T-cell (primary cell): ENCODE results near the gene BCL2L1. TPM values are rescaled to one million over a fixed set of nuclear protein-coding genes. Genes with fewer than 3 reads are reported as not detected.

Experiments
- ATAC-seq, 4 experiments: fragments of 200-7000 bp in 3 of 4; fragments of 150-1000 bp in 1 of 4; cut with Tn5 transposase; replicated peaks in 1 of 4; 1 replicate in 3 of 4; 2 replicates in 1 of 4; pipeline ENCODE4 v1.10.0; 2021; ENCODE audit warnings: moderate library complexity in 3 of 4, mild to moderate bottlenecking in 2 of 4, moderate number of reproducible peaks in 1 of 4
- CTCF ChIA-PET, 2 donors: fragments of 300-600 bp; sonication (Branson Sonifier 250); formaldehyde crosslinking; loops; one replicate each; lab custom pipeline; 2022; ENCODE audit warnings: antibody characterized with exemption in 2 of 2; lab: Charles Lee
- POLR2A ChIA-PET, 2 donors: fragments of 300-600 bp; sonication (Branson Sonifier 250); formaldehyde crosslinking; loops; one replicate each; lab custom pipeline; 2022; ENCODE audit warnings: antibody characterized with exemption in 2 of 2; lab: Charles Lee
- DNase-seq, 35 experiments: peaks; one replicate each; pipeline versions ENCODE4 v3.0.0 to v3.0.0-alpha.2; 2013 to 2023
- H3K27ac ChIP-seq: one replicate; pipeline ENCODE4 v1.5.1; 2013; ENCODE audit warnings: low read length
- H3K27me3 ChIP-seq, 2 experiments: replicated peaks in 1 of 2; 1 replicate in 1 of 2; 2 replicates in 1 of 2; pipeline versions ENCODE4 v1.6.1 to v1.7.0; 2013; ENCODE audit warnings: low read length in 1 of 2, mixed read lengths in 1 of 2; ENCODE audit not compliant: control insufficient read depth in 2 of 2, insufficient read depth in 2 of 2; ENCODE audit errors: extremely low read depth in 1 of 2
- H3K36me3 ChIP-seq, 2 donors: 1 replicate in 1 of 2; 2 replicates in 1 of 2; pipeline versions ENCODE4 v1.6.1 to v1.7.0; 2013; ENCODE audit warnings: low read length in 1 of 2; ENCODE audit not compliant: control insufficient read depth in 2 of 2, insufficient read depth in 1 of 2; ENCODE audit errors: extremely low read depth in 1 of 2
- H3K4me1 ChIP-seq, 2 experiments: 1 replicate in 1 of 2; 2 replicates in 1 of 2; pipeline versions ENCODE4 v1.6.1 to v1.7.0; 2013; ENCODE audit warnings: low read length in 2 of 2, mixed read lengths in 1 of 2; ENCODE audit not compliant: insufficient read depth in 2 of 2, control insufficient read depth in 1 of 2; ENCODE audit errors: extremely low read depth in 1 of 2
- H3K4me3 ChIP-seq, 2 donors: 1 replicate in 1 of 2; 2 replicates in 1 of 2; pipeline versions ENCODE4 v1.5.1 to v1.7.0; 2013; ENCODE audit warnings: mild to moderate bottlenecking in 2 of 2, low read length in 1 of 2, moderate library complexity in 1 of 2; ENCODE audit not compliant: control insufficient read depth in 1 of 2; ENCODE audit errors: extremely low read depth in 1 of 2
- H3K9me3 ChIP-seq: 2 replicates; pipeline ENCODE4 v1.7.0; 2013
- H3K27ac Mint-ChIP-seq, 2 donors: one replicate each; pipeline ENCODE4 v1.8.0; 2020 to 2021; ENCODE audit warnings: mild to moderate bottlenecking in 2 of 2, mixed read lengths in 2 of 2
- H3K27me3 Mint-ChIP-seq, 2 donors: one replicate each; pipeline ENCODE4 v1.8.0; 2021 to 2022; ENCODE audit warnings: mixed read lengths in 2 of 2
- H3K36me3 Mint-ChIP-seq: one replicate; pipeline ENCODE4 v1.8.0; 2021; ENCODE audit warnings: mixed read lengths
- H3K4me1 Mint-ChIP-seq, 3 donors: one replicate each; pipeline ENCODE4 v1.8.0; 2020 to 2022; ENCODE audit warnings: mixed read lengths in 3 of 3, mild to moderate bottlenecking in 1 of 3
- H3K4me3 Mint-ChIP-seq, 3 donors: one replicate each; pipeline ENCODE4 v1.8.0; 2020 to 2022; ENCODE audit warnings: mild to moderate bottlenecking in 3 of 3, mixed read lengths in 3 of 3, moderate library complexity in 3 of 3
- H3K9me3 Mint-ChIP-seq, 3 donors: one replicate each; pipeline ENCODE4 v1.8.0; 2020 to 2022; ENCODE audit warnings: mixed read lengths in 3 of 3
- WGBS: methylation state at CpG from one replicate; pipeline ENCODE4 v1.1.5; 2013; ENCODE audit warnings: missing lambda C conversion rate; ENCODE audit not compliant: insufficient coverage; 5-methylcytosine and 5-hydroxymethylcytosine counted together
- total RNA-seq, 35 experiments: library from RNA in 6 of 35; stranded (reverse) in 6 of 35; fragments of 120-200 nt in 1 of 35; gene quantifications; one replicate each; pipeline versions ENCODE4 v1.2.1 to v1.2.4 and lab custom pipeline; 2013 to 2026

The BCL2L1 gene
- total RNA-seq, 5 donors from 2014 or later (not counting 1 experiment from before 2014, with no cell fraction given), result 26.6 to 33.8 (median 27.7) TPM

GRCh38 chr20:31698243-31698802 is 24.3 kb downstream of the BCL2L1 start:
- Mint-ChIP-seq H3K36me3 (peaks cover 15% of the 10 kb centered on the region), H3K9me3 (no peaks in the 10 kb centered on the region), H3K27ac (peak overlapping the region; percentile 86 to 87), H3K4me1 (peaks cover 52 to 62% (median 57%) of the 10 kb centered on the region in 3 donors), H3K27me3 (no peaks in the 10 kb centered on the region), H3K4me3 (no peak overlapping the region)
- no peaks in the 10 kb centered on the region for H3K27me3 ChIP-seq
- H3K27ac ChIP-seq, result no peak overlapping the region
- no peaks in the 10 kb centered on the region for H3K9me3 ChIP-seq
- peaks cover 0 to 16% of the 10 kb centered on the region in 2 donors for H3K36me3 ChIP-seq
- H3K4me1 ChIP-seq, result peaks cover 6 to 39% of the 10 kb centered on the region in 2 experiments
- CTCF ChIA-PET, result interaction anchor here (0.6 to 1.6 kb wide), 2 partner anchors 36 to 37 kb away, joined by 3 to 4 read pairs; no protein-coding TSS in a partner anchor
- DNase-seq (no peak), ATAC-seq (no peak)
- no peak overlapping the region for H3K4me3 ChIP-seq
- POLR2A ChIA-PET, result interaction anchor here in 1 of 2 donors (0.7 kb wide), 1 partner anchor 54 kb away, joined by 10 read pairs; no protein-coding TSS in a partner anchor
- 90% methylated on average over 4 of the region's 8 CpGs for WGBS

- H3K27me3 Mint-ChIP-seq, result no peaks in the 10 kb centered on the region
- 95% methylated on average over 6 of the region's 12 CpGs for WGBS
Observed at GRCh38 chr20:31695849-31696804, 26.5 kb downstream of the BCL2L1 start.

GRCh38 chr20:31694842-31695593 is 27.6 kb downstream of the BCL2L1 start:
- peaks cover 22% of the 10 kb centered on the region for H3K36me3 Mint-ChIP-seq
- Histone ChIP-seq H3K27me3 (no peaks in the 10 kb centered on the region), H3K36me3 (peaks cover 0 to 24% of the 10 kb centered on the region in 2 donors), H3K27ac (peak overlapping the region; percentile 30), H3K4me1 (peaks cover 12 to 54% of the 10 kb centered on the region in 2 experiments), H3K9me3 (no peaks in the 10 kb centered on the region), H3K4me3 (no peak overlapping the region)
- CTCF ChIA-PET, result no interaction called here
- POLR2A ChIA-PET, result no interaction called here
- 80% methylated on average over 4 of the region's 5 CpGs for WGBS
- ATAC-seq, result no peak
- no peaks in the 10 kb centered on the region for H3K9me3 Mint-ChIP-seq
- no peaks in the 10 kb centered on the region for H3K27me3 Mint-ChIP-seq
- no peak overlapping the region for H3K4me3 Mint-ChIP-seq
- peaks cover 45 to 64% (median 52%) of the 10 kb centered on the region in 3 donors for H3K4me1 Mint-ChIP-seq
- no peak for DNase-seq
- H3K27ac Mint-ChIP-seq, result peak overlapping the region; percentile 73 to 79

More at GRCh38 chr20:31695849-31696804, 26.5 kb downstream of the BCL2L1 start:
- Mint-ChIP-seq H3K4me3 (no peak overlapping the region), H3K4me1 (peaks cover 54 to 66% (median 57%) of the 10 kb centered on the region in 3 donors), H3K9me3 (no peaks in the 10 kb centered on the region), H3K36me3 (peaks cover 18% of the 10 kb centered on the region), H3K27ac (peak overlapping the region; percentile 64 to 73)
- H3K27ac ChIP-seq, result no peak overlapping the region
- peaks cover 0 to 22% of the 10 kb centered on the region in 2 donors for H3K36me3 ChIP-seq
- ATAC-seq (no peak), DNase-seq (no peak)
- peaks cover 12 to 51% of the 10 kb centered on the region in 2 experiments for H3K4me1 ChIP-seq
- no peaks in the 10 kb centered on the region for H3K27me3 ChIP-seq
- no peaks in the 10 kb centered on the region for H3K9me3 ChIP-seq
- CTCF ChIA-PET, result interaction anchor here in 1 of 2 donors (0.8 to 1.1 kb wide), 2 partner anchors 14 to 27 kb away, joined by 3 read pairs; no protein-coding TSS in a partner anchor
- POLR2A ChIA-PET, result interaction anchor here in 1 of 2 donors (0.5 kb wide), 1 partner anchor 9 kb away, joined by 9 read pairs; no protein-coding TSS in a partner anchor
- no peak overlapping the region for H3K4me3 ChIP-seq

- Mint-ChIP-seq H3K36me3 (peaks cover 22% of the 10 kb centered on the region), H3K27ac (peak overlapping the region; percentile 73 to 79), H3K9me3 (no peaks in the 10 kb centered on the region), H3K4me1 (peaks cover 38 to 59% (median 43%) of the 10 kb centered on the region in 3 donors), H3K4me3 (no peak overlapping the region), H3K27me3 (no peaks in the 10 kb centered on the region)
- Histone ChIP-seq H3K4me3 (no peak overlapping the region), H3K27me3 (no peaks in the 10 kb centered on the region), H3K9me3 (no peaks in the 10 kb centered on the region), H3K4me1 (peaks cover 12 to 48% of the 10 kb centered on the region in 2 experiments), H3K27ac (peak overlapping the region; percentile 30), H3K36me3 (peaks cover 4 to 22% of the 10 kb centered on the region in 2 donors)
- ATAC-seq (no peak), DNase-seq (no peak)
- POLR2A ChIA-PET, result no interaction called here
- CTCF ChIA-PET, result interaction anchor here in 1 of 2 donors (1.2 to 1.8 kb wide), 3 partner anchors 12 to 33 kb away, joined by 4 to 6 read pairs (median 5); no protein-coding TSS in a partner anchor
- 64% methylated on average over 1 of the region's 4 CpGs for WGBS
Observed at GRCh38 chr20:31693987-31694661, 28.5 kb downstream of the BCL2L1 start.

- peaks cover 39 to 58% (median 42%) of the 10 kb centered on the region in 3 donors for H3K4me1 Mint-ChIP-seq
Observed at GRCh38 chr20:31693402-31693801, 29.3 kb downstream of the BCL2L1 start.

More at GRCh38 chr20:31693402-31693801, 29.3 kb downstream of the BCL2L1 start:
- ATAC-seq (no peak), DNase-seq (no peak)
- Mint-ChIP-seq H3K27me3 (no peaks in the 10 kb centered on the region), H3K9me3 (no peaks in the 10 kb centered on the region), H3K4me3 (no peak overlapping the region), H3K36me3 (peaks cover 28% of the 10 kb centered on the region), H3K27ac (no peak overlapping the region)
- WGBS, result 100% methylated on average over 2 of the region's 6 CpGs
- Histone ChIP-seq H3K27me3 (no peaks in the 10 kb centered on the region), H3K9me3 (no peaks in the 10 kb centered on the region), H3K4me3 (no peak overlapping the region), H3K27ac (no peak overlapping the region), H3K36me3 (peaks cover 4 to 27% of the 10 kb centered on the region in 2 donors), H3K4me1 (peaks cover 12 to 44% of the 10 kb centered on the region in 2 experiments)
- ChIA-PET POLR2A (interaction anchor here in 1 of 2 donors (0.7 kb wide), 1 partner anchor 178 kb away, joined by 3 read pairs; no protein-coding TSS in a partner anchor), CTCF (interaction anchor here in 1 of 2 donors (1.2 to 1.8 kb wide), 3 partner anchors 12 to 32 kb away, joined by 4 to 6 read pairs (median 5); no protein-coding TSS in a partner anchor)
